HepG2 (cell line): ENCODE results near the gene VTI1B. TPM values are rescaled to one million over a fixed set of nuclear protein-coding genes. Genes with fewer than 3 reads are reported as not detected.

Experiments
- E2F5 ChIP-seq: sonication (generic); formaldehyde crosslinking; conservative IDR thresholded peaks from 2 replicates; pipeline ENCODE4 v1.4.0; 2020; ENCODE audit warnings: missing genetic modification reagents
- HINFP ChIP-seq: sonication (generic); formaldehyde crosslinking; IDR thresholded peaks from 2 replicates; pipeline ENCODE4 v1.4.0; 2020; ENCODE audit warnings: low read depth, mild to moderate bottlenecking, missing genetic modification reagents
- HNF1A ChIP-seq, 2 experiments: sonication (generic) in 1 of 2; formaldehyde crosslinking in 1 of 2; IDR thresholded peaks; 2 replicates each; pipeline versions ENCODE4 v1.4.0 to v1.6.1; 2016 to 2020; ENCODE audit warnings: borderline replicate concordance in 1 of 2, low read depth in 1 of 2, mild to moderate bottlenecking in 1 of 2, missing genetic modification reagents in 1 of 2
- JUND ChIP-seq: sonication (generic); formaldehyde crosslinking; IDR thresholded peaks from 2 replicates; pipeline ENCODE4 v1.8.0; 2022; ENCODE audit warnings: mild to moderate bottlenecking, missing genetic modification reagents
- SOX6 ChIP-seq, 2 experiments: fragments of 450-650 bp in 1 of 2; sonication (generic) in 1 of 2; formaldehyde crosslinking in 1 of 2; IDR thresholded peaks; 2 replicates each; pipeline versions ENCODE4 v1.4.0 to v1.6.1; 2017 to 2020; ENCODE audit warnings: antibody characterized with exemption in 1 of 2, mild to moderate bottlenecking in 1 of 2, missing genetic modification reagents in 1 of 2
- ZFP36L1 ChIP-seq: sonication (generic); formaldehyde crosslinking; IDR thresholded peaks from 2 replicates; pipeline ENCODE4 v1.8.0; 2022; ENCODE audit warnings: mild to moderate bottlenecking, missing genetic modification reagents, moderate library complexity
- ZFP37 ChIP-seq: sonication (generic); formaldehyde crosslinking; IDR thresholded peaks from 2 replicates; pipeline ENCODE4 v1.4.0; 2020; ENCODE audit warnings: missing genetic modification reagents, borderline replicate concordance
- ZNF282 ChIP-seq: fragments of 450-650 bp; IDR thresholded peaks from 2 replicates; pipeline ENCODE4 v1.6.1; 2018; ENCODE audit not compliant: partially characterized antibody
- ZNF350 ChIP-seq: sonication (generic); formaldehyde crosslinking; IDR thresholded peaks from 2 replicates; pipeline ENCODE4 v1.4.0; 2020; ENCODE audit warnings: mild to moderate bottlenecking, low read depth, missing genetic modification reagents, borderline replicate concordance
- ZZZ3 ChIP-seq: sonication (generic); formaldehyde crosslinking; IDR thresholded peaks from 2 replicates; pipeline ENCODE4 v1.4.0; 2020; ENCODE audit warnings: missing genetic modification reagents, mild to moderate bottlenecking, borderline replicate concordance
- polyA plus RNA-seq, 8 experiments: library from polyadenylated mRNA; depleted of rRNA in 3 of 8; stranded (reverse) in 7 of 8; unstranded in 1 of 8; fragments of >200 nt; fragmentation: Illumina TruSeq in 4 of 8; extraction: Trizol in 4 of 8; gene quantifications; 2 replicates each; pipeline versions ENCODE4 v1.2.1 to v1.2.3, GENCODE V29; 2011 to 2016; ENCODE audit warnings: low read depth in 4 of 8, missing spikeins in 1 of 8, mixed read lengths in 1 of 8; ENCODE audit not compliant: insufficient read depth in 1 of 8
- total RNA-seq, 5 experiments: library from RNA; depleted of rRNA; stranded (reverse); fragments of >200 nt; fragmentation: Illumina TruSeq; extraction: Trizol; gene quantifications; 2 replicates each; pipeline ENCODE4 v1.2.3, GENCODE V29; 2016; ENCODE audit warnings: low read depth in 1 of 5
- TF ChIP-seq, protein P1 (sequence below): sonication (generic); formaldehyde crosslinking; IDR thresholded peaks from 2 replicates; pipeline ENCODE4 v1.9.0; 2021; ENCODE audit warnings: missing genetic modification reagents, mild to moderate bottlenecking, borderline replicate concordance
- TF ChIP-seq, protein P2 (sequence below): sonication (generic); formaldehyde crosslinking; IDR thresholded peaks from 2 replicates; pipeline ENCODE4 v1.4.0; 2020; ENCODE audit warnings: missing genetic modification reagents, mild to moderate bottlenecking, borderline replicate concordance
- TF ChIP-seq, protein P3 (sequence below): sonication (generic); formaldehyde crosslinking; IDR thresholded peaks from 2 replicates; pipeline ENCODE4 v1.9.0; 2022; ENCODE audit warnings: low read depth, missing genetic modification reagents

The VTI1B gene
- total and polyA plus RNA-seq, 2 of the 13 experiments (the other 11 are each of a cell fraction or from before 2014, with no cell fraction given) = 39.0 to 103 TPM

- TF ChIP-seq HINFP (peak; percentile 85), HNF1A (IDR thresholded peaks at IDR 0.05; ENCODE audit: low read depth) (no peak), HNF1A (CRISPR knock-in tag; IDR thresholded peaks at IDR 0.05; ENCODE audit: borderline replicate concordance) (peak; percentile 54; the same call in 1 of the 2 replicates), ZFP37 (no peak), ZNF282 (no peak), E2F5 (CRISPR knock-in tag) (no peak), ZZZ3 (CRISPR knock-in tag) (no peak), ZNF350 (CRISPR knock-in tag) (peak; percentile 78), JUND (CRISPR knock-in tag) (peak; percentile 96), SOX6 (IDR thresholded peaks at IDR 0.05) (no peak), SOX6 (CRISPR knock-in tag; IDR thresholded peaks at IDR 0.05) (peak; percentile 80), ZFP36L1 (CRISPR knock-in tag) (0 out of 2 replicates have a peak, but pooled peaks have one; percentile 50)
- TF ChIP-seq, protein P1, sequence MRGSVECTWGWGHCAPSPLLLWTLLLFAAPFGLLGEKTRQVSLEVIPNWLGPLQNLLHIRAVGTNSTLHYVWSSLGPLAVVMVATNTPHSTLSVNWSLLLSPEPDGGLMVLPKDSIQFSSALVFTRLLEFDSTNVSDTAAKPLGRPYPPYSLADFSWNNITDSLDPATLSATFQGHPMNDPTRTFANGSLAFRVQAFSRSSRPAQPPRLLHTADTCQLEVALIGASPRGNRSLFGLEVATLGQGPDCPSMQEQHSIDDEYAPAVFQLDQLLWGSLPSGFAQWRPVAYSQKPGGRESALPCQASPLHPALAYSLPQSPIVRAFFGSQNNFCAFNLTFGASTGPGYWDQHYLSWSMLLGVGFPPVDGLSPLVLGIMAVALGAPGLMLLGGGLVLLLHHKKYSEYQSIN (CRISPR knock-in tag) = no peak
- TF ChIP-seq, protein P2, sequence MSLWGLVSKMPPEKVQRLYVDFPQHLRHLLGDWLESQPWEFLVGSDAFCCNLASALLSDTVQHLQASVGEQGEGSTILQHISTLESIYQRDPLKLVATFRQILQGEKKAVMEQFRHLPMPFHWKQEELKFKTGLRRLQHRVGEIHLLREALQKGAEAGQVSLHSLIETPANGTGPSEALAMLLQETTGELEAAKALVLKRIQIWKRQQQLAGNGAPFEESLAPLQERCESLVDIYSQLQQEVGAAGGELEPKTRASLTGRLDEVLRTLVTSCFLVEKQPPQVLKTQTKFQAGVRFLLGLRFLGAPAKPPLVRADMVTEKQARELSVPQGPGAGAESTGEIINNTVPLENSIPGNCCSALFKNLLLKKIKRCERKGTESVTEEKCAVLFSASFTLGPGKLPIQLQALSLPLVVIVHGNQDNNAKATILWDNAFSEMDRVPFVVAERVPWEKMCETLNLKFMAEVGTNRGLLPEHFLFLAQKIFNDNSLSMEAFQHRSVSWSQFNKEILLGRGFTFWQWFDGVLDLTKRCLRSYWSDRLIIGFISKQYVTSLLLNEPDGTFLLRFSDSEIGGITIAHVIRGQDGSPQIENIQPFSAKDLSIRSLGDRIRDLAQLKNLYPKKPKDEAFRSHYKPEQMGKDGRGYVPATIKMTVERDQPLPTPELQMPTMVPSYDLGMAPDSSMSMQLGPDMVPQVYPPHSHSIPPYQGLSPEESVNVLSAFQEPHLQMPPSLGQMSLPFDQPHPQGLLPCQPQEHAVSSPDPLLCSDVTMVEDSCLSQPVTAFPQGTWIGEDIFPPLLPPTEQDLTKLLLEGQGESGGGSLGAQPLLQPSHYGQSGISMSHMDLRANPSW (CRISPR knock-in tag) = 0 out of 2 replicates have a peak, but pooled peaks have one; percentile 19
- TF ChIP-seq, protein P3, sequence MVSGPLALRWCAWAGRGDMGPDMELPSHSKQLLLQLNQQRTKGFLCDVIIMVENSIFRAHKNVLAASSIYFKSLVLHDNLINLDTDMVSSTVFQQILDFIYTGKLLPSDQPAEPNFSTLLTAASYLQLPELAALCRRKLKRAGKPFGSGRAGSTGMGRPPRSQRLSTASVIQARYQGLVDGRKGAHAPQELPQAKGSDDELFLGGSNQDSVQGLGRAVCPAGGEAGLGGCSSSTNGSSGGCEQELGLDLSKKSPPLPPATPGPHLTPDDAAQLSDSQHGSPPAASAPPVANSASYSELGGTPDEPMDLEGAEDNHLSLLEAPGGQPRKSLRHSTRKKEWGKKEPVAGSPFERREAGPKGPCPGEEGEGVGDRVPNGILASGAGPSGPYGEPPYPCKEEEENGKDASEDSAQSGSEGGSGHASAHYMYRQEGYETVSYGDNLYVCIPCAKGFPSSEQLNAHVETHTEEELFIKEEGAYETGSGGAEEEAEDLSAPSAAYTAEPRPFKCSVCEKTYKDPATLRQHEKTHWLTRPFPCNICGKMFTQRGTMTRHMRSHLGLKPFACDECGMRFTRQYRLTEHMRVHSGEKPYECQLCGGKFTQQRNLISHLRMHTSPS (CRISPR knock-in tag) = no peak
Measured at GRCh38 chr14:67619446-67620216, 54.8 kb downstream of the VTI1B start, which contains the start of gene ARG2 (continued).
